Measurements from ENCODE around the gene ASNS.
"Not testable (repeated sequence)": the region's sequence is repeated elsewhere in the genome, so short reads cannot be mapped to it uniquely, and the experiment has no call there.

ASNS gene

GRCh38 chr7:97858221-97858620 lies 14.0 kb downstream of the ASNS start:
- Histone ChIP-seq H3K79me2 (ENCODE audit: insufficient read depth, low read length) (no peaks in the 10 kb centered on the region), H3F3A (ENCODE audit: insufficient read depth, low read length) (no peaks in the 10 kb centered on the region), H4K20me1 (ENCODE audit: insufficient read depth, low read length) (no peaks in the 10 kb centered on the region), H3K4me1 (ENCODE audit: insufficient read depth, low read length, severe bottlenecking) (no peaks in the 10 kb centered on the region), H3K9ac (ENCODE audit: low read length) (no peak overlapping the region), H2AFZ (ENCODE audit: low read length) (no peak overlapping the region), H3K9me2 (ENCODE audit: low read depth, low read length) (no peaks in the 10 kb centered on the region), H3K27ac (ENCODE audit: low read depth, low read length, poor library complexity, severe bottlenecking) (no peak overlapping the region), H3K4me2 (ENCODE audit: low read length) (no peak overlapping the region), H3K4me3 (ENCODE audit: low read depth, low read length, poor library complexity, severe bottlenecking) (no peak overlapping the region), H3K9me3 (ENCODE audit: low read length) (no peaks in the 10 kb centered on the region), H3K36me3 (ENCODE audit: insufficient read depth, low read length) (peaks cover 88% of the 10 kb centered on the region), H3K27me3 (ENCODE audit: insufficient read depth, low read length) (no peaks in the 10 kb centered on the region)
- no peak for TF ChIP-seq CTCF (IDR thresholded peaks at IDR 0.05; ENCODE audit: low read length)

GRCh38 chr7:97857544-97857943 lies 14.7 kb downstream of the ASNS start:
- Histone ChIP-seq H3K9ac (ENCODE audit: low read length) (no peak overlapping the region), H2AFZ (ENCODE audit: low read length) (no peak overlapping the region), H3K27ac (ENCODE audit: low read depth, low read length, poor library complexity, severe bottlenecking) (no peak overlapping the region), H3K4me3 (ENCODE audit: low read depth, low read length, poor library complexity, severe bottlenecking) (no peak overlapping the region), H3K27me3 (ENCODE audit: insufficient read depth, low read length) (no peaks in the 10 kb centered on the region), H3K36me3 (ENCODE audit: insufficient read depth, low read length) (peaks cover 89% of the 10 kb centered on the region), H3K9me3 (ENCODE audit: low read length) (no peaks in the 10 kb centered on the region), H3K9me2 (ENCODE audit: low read depth, low read length) (no peaks in the 10 kb centered on the region), H3K79me2 (ENCODE audit: insufficient read depth, low read length) (no peaks in the 10 kb centered on the region), H4K20me1 (ENCODE audit: insufficient read depth, low read length) (no peaks in the 10 kb centered on the region), H3K4me2 (ENCODE audit: low read length) (no peak overlapping the region), H3F3A (ENCODE audit: insufficient read depth, low read length) (no peaks in the 10 kb centered on the region), H3K4me1 (ENCODE audit: insufficient read depth, low read length, severe bottlenecking) (no peaks in the 10 kb centered on the region)
- no peak for TF ChIP-seq EZH2 (IDR thresholded peaks at IDR 0.05; ENCODE audit: borderline replicate concordance, low read length)

GRCh38 chr7:97851683-97852082 lies 20.5 kb downstream of the ASNS start:
- H3K79me2 ChIP-seq (ENCODE audit: insufficient read depth, low read length) = no peaks in the 10 kb centered on the region
- H3K36me3 ChIP-seq (ENCODE audit: insufficient read depth, low read length) = peaks cover 51% of the 10 kb centered on the region
- no peaks in the 10 kb centered on the region for H3K9me3 ChIP-seq (ENCODE audit: low read length)
- no peaks in the 10 kb centered on the region for H3K9me2 ChIP-seq (ENCODE audit: low read depth, low read length)
- H3K27me3 ChIP-seq (ENCODE audit: insufficient read depth, low read length) = no peaks in the 10 kb centered on the region
- H3K4me1 ChIP-seq (ENCODE audit: insufficient read depth, low read length, severe bottlenecking) = peaks cover 17% of the 10 kb centered on the region
- no peaks in the 10 kb centered on the region for H3F3A ChIP-seq (ENCODE audit: insufficient read depth, low read length)
- no peaks in the 10 kb centered on the region for H4K20me1 ChIP-seq (ENCODE audit: insufficient read depth, low read length)
- no peak overlapping the region for H3K27ac ChIP-seq (ENCODE audit: low read depth, low read length, poor library complexity, severe bottlenecking)
- no peak overlapping the region for H3K9ac ChIP-seq (ENCODE audit: low read length)
- H2AFZ ChIP-seq (ENCODE audit: low read length) = no peak overlapping the region
- H3K4me3 ChIP-seq (ENCODE audit: low read depth, low read length, poor library complexity, severe bottlenecking) = no peak overlapping the region
- H3K4me2 ChIP-seq (ENCODE audit: low read length) = no peak overlapping the region
- TF ChIP-seq EZH2 (IDR thresholded peaks at IDR 0.05; ENCODE audit: borderline replicate concordance, low read length) = no peak
- TF ChIP-seq CTCF (IDR thresholded peaks at IDR 0.05; ENCODE audit: low read length) = no peak

- not testable (repeated sequence) for H3K9ac ChIP-seq (ENCODE audit: low read length); H3K4me2 ChIP-seq (ENCODE audit: low read length); H3F3A ChIP-seq (ENCODE audit: insufficient read depth, low read length); H4K20me1 ChIP-seq (ENCODE audit: insufficient read depth, low read length); H3K9me2 ChIP-seq (ENCODE audit: low read depth, low read length); H3K27ac ChIP-seq (ENCODE audit: low read depth, low read length, poor library complexity, severe bottlenecking); H3K9me3 ChIP-seq (ENCODE audit: low read length); H2AFZ ChIP-seq (ENCODE audit: low read length); H3K79me2 ChIP-seq (ENCODE audit: insufficient read depth, low read length); H3K27me3 ChIP-seq (ENCODE audit: insufficient read depth, low read length); H3K4me3 ChIP-seq (ENCODE audit: low read depth, low read length, poor library complexity, severe bottlenecking)
- H3K36me3 ChIP-seq (ENCODE audit: insufficient read depth, low read length) = peaks cover 41% of the 10 kb centered on the region
- peaks cover 18% of the 10 kb centered on the region for H3K4me1 ChIP-seq (ENCODE audit: insufficient read depth, low read length, severe bottlenecking)
Observed at GRCh38 chr7:97850262-97851031, 21.8 kb downstream of the ASNS start.

Data from OCI-LY1 (cell line).